GM19023 (cell line): ENCODE data around the gene NR1H3.

Experiments
- ATAC-seq: cut with Tn5 transposase; IDR thresholded peaks from one replicate; pipeline ENCODE4 v1.9.1; 2021; ENCODE audit warnings: mild to moderate bottlenecking, moderate library complexity; ENCODE audit not compliant: unreplicated experiment

The NR1H3 gene

GRCh38 chr11:47269002-47269828, 11.4 kb downstream of the NR1H3 start:
- peak; percentile 59 for ATAC-seq

- ATAC-seq, result peak; percentile 81
Observed at GRCh38 chr11:47269829-47270305, 12.1 kb downstream of the NR1H3 start, which contains the start of gene MADD. MADD (plus strand) TSS chr11:47270133.

- ATAC-seq, result no peak
Observed at GRCh38 chr11:47270331-47271271, 12.8 kb downstream of the NR1H3 start.

GRCh38 chr11:47271328-47271727, 13.5 kb downstream of the NR1H3 start:
- no peak for ATAC-seq

- no peak for ATAC-seq
Observed at GRCh38 chr11:47271961-47272661, 14.3 kb downstream of the NR1H3 start.

GRCh38 chr11:47272706-47273105, 14.9 kb downstream of the NR1H3 start:
- ATAC-seq, result no peak

GRCh38 chr11:47274495-47275235, 16.9 kb downstream of the NR1H3 start:
- ATAC-seq, result no peak

- no peak for ATAC-seq
Observed at GRCh38 chr11:47276923-47277322, 19.1 kb downstream of the NR1H3 start.

- no peak for ATAC-seq
Observed at GRCh38 chr11:47278058-47278457, 20.3 kb downstream of the NR1H3 start.

GRCh38 chr11:47278769-47279168, 21.0 kb downstream of the NR1H3 start:
- ATAC-seq, result no peak

GRCh38 chr11:47280099-47280498, 22.3 kb downstream of the NR1H3 start:
- ATAC-seq, result no peak

- no peak for ATAC-seq
Observed at GRCh38 chr11:47280860-47281259, 23.1 kb downstream of the NR1H3 start.

- no peak for ATAC-seq
Observed at GRCh38 chr11:47282462-47282861, 24.7 kb downstream of the NR1H3 start.

GRCh38 chr11:47284151-47284550, 26.4 kb downstream of the NR1H3 start:
- ATAC-seq, result no peak

- ATAC-seq, result no peak
Observed at GRCh38 chr11:47285969-47286770, 28.4 kb downstream of the NR1H3 start.

GRCh38 chr11:47288066-47288465, 30.3 kb downstream of the NR1H3 start:
- ATAC-seq, result no peak

GRCh38 chr11:47289856-47290255, 32.1 kb downstream of the NR1H3 start:
- ATAC-seq, result no peak

- ATAC-seq, result no peak
Observed at GRCh38 chr11:47295385-47295784, 37.6 kb downstream of the NR1H3 start.

- no peak for ATAC-seq
Observed at GRCh38 chr11:47296045-47296444, 38.2 kb downstream of the NR1H3 start.
